Endometrial microvascular endothelial cells (primary cell): Measurements from ENCODE around the gene GPR62. TPM values are rescaled to one million over a fixed set of nuclear protein-coding genes. Genes with fewer than 3 reads are reported as not detected.

Experiments
- in situ Hi-C: cut with HindIII; loops from 2 replicates; pipeline ENCODE4 v1.10.0; 2017; ENCODE audit warnings: low sequenced_read_pairs, low pct_unique_long_range_greater_than_20kb; ENCODE audit errors: inconsistent ontology term
- total RNA-seq: library from RNA; depleted of rRNA; stranded (reverse); fragments of >200 nt; gene quantifications from one replicate; pipeline ENCODE4 v1.2.3, GENCODE V29; 2015; ENCODE audit errors: inconsistent ontology term

GPR62 gene
- total RNA-seq, 1 donor from 2014 or later = not detected

- in situ Hi-C loops = no loop called here
Measured at GRCh38 chr3:51967384-51968169, 12.4 kb downstream of the GPR62 start, which contains the start of gene PCBP4. PCBP4 (minus strand) TSS chr3:51967454; CDS start chr3:51961240, 6,214 bp downstream.

GRCh38 chr3:51968170-51968775 lies 13.1 kb downstream of the GPR62 start:
- in situ Hi-C loops = no loop called here

GRCh38 chr3:51968883-51969678 lies 13.9 kb downstream of the GPR62 start:
- in situ Hi-C loops = no loop called here

GRCh38 chr3:51969841-51970240 lies 14.7 kb downstream of the GPR62 start:
- in situ Hi-C loops = no loop called here

GRCh38 chr3:51970606-51971300 lies 15.6 kb downstream of the GPR62 start:
- in situ Hi-C loops = no loop called here

GRCh38 chr3:51971350-51971749 lies 16.2 kb downstream of the GPR62 start:
- in situ Hi-C loops = no loop called here

- in situ Hi-C loops = no loop called here
Measured at GRCh38 chr3:51974277-51974962, 19.2 kb downstream of the GPR62 start.

- in situ Hi-C loops = no loop called here
Measured at GRCh38 chr3:51974963-51975851, 20.0 kb downstream of the GPR62 start, which contains the start of gene ABHD14A. ABHD14A (plus strand) TSS chr3:51975064; CDS start chr3:51975136, 72 bp downstream.

GRCh38 chr3:51975852-51976549 lies 20.8 kb downstream of the GPR62 start:
- in situ Hi-C loops = no loop called here

- in situ Hi-C loops = no loop called here
Measured at GRCh38 chr3:51977446-51978142, 22.4 kb downstream of the GPR62 start.

GRCh38 chr3:51978143-51978502 lies 22.9 kb downstream of the GPR62 start:
- in situ Hi-C loops = no loop called here

- in situ Hi-C loops = no loop called here
Measured at GRCh38 chr3:51980253-51980652, 25.1 kb downstream of the GPR62 start.

- in situ Hi-C loops = no loop called here
Measured at GRCh38 chr3:51982352-51982837, 27.2 kb downstream of the GPR62 start.

GRCh38 chr3:51982838-51983577 lies 27.8 kb downstream of the GPR62 start, which contains the start of gene ACY1:
ACY1 (plus strand) TSS chr3:51983535; CDS start chr3:51984065, 530 bp downstream.
- in situ Hi-C loops = no loop called here

- in situ Hi-C loops = no loop called here
Measured at GRCh38 chr3:51983578-51984268, 28.5 kb downstream of the GPR62 start.
